Urinary bladder (tissue), 4 donors: Measurements from ENCODE around the gene EXOC4. TPM values are rescaled to one million over a fixed set of nuclear protein-coding genes. Genes with fewer than 3 reads are reported as not detected.
A peak's percentile ranks its signal among the peaks of the same experiment; 100 is the strongest.
"Not testable (repeated sequence)": the region's sequence is repeated elsewhere in the genome, so short reads cannot be mapped to it uniquely, and the experiment has no call there.

ENCODE experiments used
- DNase-seq: peaks from one replicate; pipeline ENCODE4 v3.0.0-alpha.2; 2015; ENCODE audit errors: extremely low spot score
- H3K27ac ChIP-seq: one replicate; pipeline ENCODE4 v1.5.1; 2013; ENCODE audit warnings: low read depth, mild to moderate bottlenecking, moderate library complexity
- H3K36me3 ChIP-seq: one replicate; pipeline ENCODE4 v1.6.1; 2013; ENCODE audit warnings: mild to moderate bottlenecking, moderate library complexity; ENCODE audit not compliant: insufficient read depth
- H3K4me1 ChIP-seq: one replicate; pipeline ENCODE4 v1.6.1; 2013; ENCODE audit warnings: mild to moderate bottlenecking, moderate library complexity; ENCODE audit not compliant: insufficient read depth
- H3K4me3 ChIP-seq: one replicate; pipeline ENCODE4 v1.5.1; 2013; ENCODE audit warnings: low read depth, low read length
- WGBS: extraction: QIAGEN DNeasy Blood & Tissue Kit; methylation state at CpG from one replicate; pipeline ENCODE4 v1.1.7; 2013; 5-methylcytosine and 5-hydroxymethylcytosine counted together
- polyA plus RNA-seq: library from polyadenylated mRNA; stranded (reverse); fragments of 200-250 nt; gene quantifications from one replicate; pipeline ENCODE4 v1.2.3, GENCODE V29; 2013
- total RNA-seq: library from RNA; depleted of rRNA; stranded (reverse); fragments of >200 nt; gene quantifications from one replicate; pipeline ENCODE4 v1.2.3, GENCODE V29; 2014
- donor health status: healthy with polysubstance abuse.
- donor health status: healthy.

Gene EXOC4
- total and polyA plus RNA-seq, 2 donors = 31.0 to 163 TPM

GRCh38 chr7:133633055-133633454, 380.2 kb downstream of the EXOC4 start:
- no peaks in the 10 kb centered on the region for H3K4me1 ChIP-seq
- H3K4me3 ChIP-seq = no peak overlapping the region
- no peaks in the 10 kb centered on the region for H3K36me3 ChIP-seq
- H3K27ac ChIP-seq = no peak overlapping the region
- no peak for DNase-seq
- 47% methylated on average over 2 of the region's 2 CpGs for WGBS

- H3K36me3 ChIP-seq = no peaks in the 10 kb centered on the region
- H3K4me1 ChIP-seq = no peaks in the 10 kb centered on the region
- no peak overlapping the region for H3K4me3 ChIP-seq
- no peak for DNase-seq
- 95% methylated on average over 1 of the region's 1 CpG for WGBS
- H3K27ac ChIP-seq = no peak overlapping the region
Observed at GRCh38 chr7:133635541-133635940, 382.7 kb downstream of the EXOC4 start.

GRCh38 chr7:133638857-133639256, 386.0 kb downstream of the EXOC4 start:
- no peak overlapping the region for H3K27ac ChIP-seq
- WGBS = 95% methylated on average over 5 of the region's 5 CpGs
- DNase-seq = no peak
- H3K36me3 ChIP-seq = no peaks in the 10 kb centered on the region
- H3K4me1 ChIP-seq = no peaks in the 10 kb centered on the region
- H3K4me3 ChIP-seq = no peak overlapping the region

- H3K36me3 ChIP-seq = no peaks in the 10 kb centered on the region
- H3K4me1 ChIP-seq = no peaks in the 10 kb centered on the region
- no peak overlapping the region for H3K4me3 ChIP-seq
- 97% methylated on average over 2 of the region's 2 CpGs for WGBS
- H3K27ac ChIP-seq = no peak overlapping the region
- no peak for DNase-seq
Observed at GRCh38 chr7:133641436-133641835, 388.6 kb downstream of the EXOC4 start.

- 88% methylated on average over 2 of the region's 2 CpGs for WGBS
- Histone ChIP-seq H3K36me3 (no peaks in the 10 kb centered on the region), H3K27ac (no peak overlapping the region), H3K4me1 (no peaks in the 10 kb centered on the region), H3K4me3 (no peak overlapping the region)
- no peak for DNase-seq
Observed at GRCh38 chr7:133642907-133643306, 390.0 kb downstream of the EXOC4 start.

GRCh38 chr7:133643652-133644051, 390.8 kb downstream of the EXOC4 start:
- not testable (repeated sequence) for H3K4me3 ChIP-seq, H3K27ac ChIP-seq, DNase-seq, H3K36me3 ChIP-seq, H3K4me1 ChIP-seq
- WGBS = 86% methylated on average over 5 of the region's 5 CpGs

- no peak overlapping the region for H3K27ac ChIP-seq
- 20% methylated on average over 2 of the region's 2 CpGs for whole genome bisulfite sequencing
- H3K36me3 ChIP-seq = no peaks in the 10 kb centered on the region
Observed at GRCh38 chr7:133645884-133646391, 393.1 kb downstream of the EXOC4 start.

GRCh38 chr7:133646472-133647315, 393.8 kb downstream of the EXOC4 start:
- H3K27ac ChIP-seq = no peak overlapping the region
- H3K4me1 ChIP-seq = no peaks in the 10 kb centered on the region
- 95% methylated on average over 7 of the region's 7 CpGs for WGBS
- DNase-seq = no peak
- H3K4me3 ChIP-seq = no peak overlapping the region
- no peaks in the 10 kb centered on the region for H3K36me3 ChIP-seq

More at GRCh38 chr7:133645884-133646391, 393.1 kb downstream of the EXOC4 start:
- no peak overlapping the region for H3K4me3 ChIP-seq
- no peaks in the 10 kb centered on the region for H3K4me1 ChIP-seq
- peak; percentile 10 for DNase-seq

- no peak for DNase-seq
- no peak overlapping the region for H3K4me3 ChIP-seq
- 95% methylated on average over 1 of the region's 1 CpG for WGBS
Observed at GRCh38 chr7:133649593-133649992, 396.7 kb downstream of the EXOC4 start.

GRCh38 chr7:133650069-133650468, 397.2 kb downstream of the EXOC4 start:
- Histone ChIP-seq H3K27ac (no peak overlapping the region), H3K4me3 (no peak overlapping the region), H3K4me1 (no peaks in the 10 kb centered on the region), H3K36me3 (no peaks in the 10 kb centered on the region)
- WGBS = 39% methylated on average over 3 of the region's 3 CpGs
- no peak for DNase-seq

More at GRCh38 chr7:133649593-133649992, 396.7 kb downstream of the EXOC4 start:
- H3K36me3 ChIP-seq = no peaks in the 10 kb centered on the region
- H3K4me1 ChIP-seq = no peaks in the 10 kb centered on the region
- H3K27ac ChIP-seq = no peak overlapping the region

- H3K27ac ChIP-seq = no peak overlapping the region
- H3K4me3 ChIP-seq = no peak overlapping the region
- WGBS = 78% methylated on average over 5 of the region's 5 CpGs
- no peaks in the 10 kb centered on the region for H3K4me1 ChIP-seq
- no peak for DNase-seq
- no peaks in the 10 kb centered on the region for H3K36me3 ChIP-seq
Observed at GRCh38 chr7:133650487-133651300, 397.8 kb downstream of the EXOC4 start.

GRCh38 chr7:133652547-133652946, 399.7 kb downstream of the EXOC4 start:
- Histone ChIP-seq H3K36me3 (no peaks in the 10 kb centered on the region), H3K4me3 (no peak overlapping the region), H3K27ac (no peak overlapping the region), H3K4me1 (no peaks in the 10 kb centered on the region)
- WGBS = 92% methylated on average over 3 of the region's 3 CpGs
- DNase-seq = no peak

- no peak overlapping the region for H3K4me3 ChIP-seq
- 99% methylated on average over 4 of the region's 4 CpGs for WGBS
Observed at GRCh38 chr7:133654547-133654946, 401.7 kb downstream of the EXOC4 start.

GRCh38 chr7:133662276-133662675, 409.4 kb downstream of the EXOC4 start:
- DNase-seq = no peak
- Histone ChIP-seq H3K36me3 (no peaks in the 10 kb centered on the region), H3K4me3 (no peak overlapping the region), H3K4me1 (no peaks in the 10 kb centered on the region), H3K27ac (no peak overlapping the region)
- 98% methylated on average over 4 of the region's 4 CpGs for WGBS

More at GRCh38 chr7:133654547-133654946, 401.7 kb downstream of the EXOC4 start:
- DNase-seq = no peak
- H3K4me1 ChIP-seq = no peaks in the 10 kb centered on the region
- no peak overlapping the region for H3K27ac ChIP-seq
- no peaks in the 10 kb centered on the region for H3K36me3 ChIP-seq
